Left forelimb (tissue), 1 donor: Measurements from ENCODE around the gene MINDY2.
"Not testable (repeated sequence)": the region's sequence is repeated elsewhere in the genome, so short reads cannot be mapped to it uniquely, and the experiment has no call there.

Experiments
- DNase-seq: peaks from one replicate; pipeline ENCODE4 v3.0.0-alpha.2; 2018; ENCODE audit warnings: low spot score

The MINDY2 gene

DNA sequence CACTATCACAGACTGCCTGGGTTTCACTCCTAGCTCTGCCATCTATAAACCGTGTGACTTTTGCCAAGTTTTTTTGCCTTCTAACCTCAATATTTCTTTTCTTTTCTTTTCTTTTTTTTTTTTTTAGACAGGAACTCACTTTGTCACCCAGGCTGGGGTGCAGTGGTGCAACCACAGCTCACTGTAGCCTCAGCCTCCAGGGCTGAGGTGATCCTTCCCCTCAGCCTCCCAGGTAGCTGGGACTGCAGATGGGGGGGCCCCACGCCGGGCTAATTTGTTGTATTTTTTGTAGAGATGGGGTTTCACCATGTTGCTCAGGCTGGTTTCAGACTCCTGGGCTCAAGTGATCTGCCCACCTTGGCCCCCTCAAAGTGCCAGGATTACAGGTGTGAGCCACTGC, 18.4 kb upstream of the MINDY2 start:
- no peak for DNase-seq

DNA sequence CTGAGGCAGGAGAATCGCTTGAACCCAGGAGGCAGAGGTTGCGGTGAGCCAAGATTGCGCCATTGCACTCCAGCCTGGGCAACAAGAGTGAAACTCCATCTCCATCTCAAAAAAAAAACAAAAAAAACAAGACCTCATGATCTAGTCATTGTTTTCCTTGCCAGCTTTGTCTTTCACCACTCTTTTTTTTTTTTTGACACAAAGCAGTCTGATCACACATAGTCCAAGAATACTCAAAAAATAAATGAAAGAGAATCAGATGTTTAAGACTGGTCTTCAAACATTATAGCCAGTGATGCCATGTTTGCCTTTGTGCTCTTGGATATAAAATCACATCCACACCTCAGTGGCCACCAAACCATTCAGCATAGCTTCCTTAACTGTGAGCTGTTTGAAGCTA, 15.8 kb upstream of the MINDY2 start:
- DNase-seq, result no peak

DNA sequence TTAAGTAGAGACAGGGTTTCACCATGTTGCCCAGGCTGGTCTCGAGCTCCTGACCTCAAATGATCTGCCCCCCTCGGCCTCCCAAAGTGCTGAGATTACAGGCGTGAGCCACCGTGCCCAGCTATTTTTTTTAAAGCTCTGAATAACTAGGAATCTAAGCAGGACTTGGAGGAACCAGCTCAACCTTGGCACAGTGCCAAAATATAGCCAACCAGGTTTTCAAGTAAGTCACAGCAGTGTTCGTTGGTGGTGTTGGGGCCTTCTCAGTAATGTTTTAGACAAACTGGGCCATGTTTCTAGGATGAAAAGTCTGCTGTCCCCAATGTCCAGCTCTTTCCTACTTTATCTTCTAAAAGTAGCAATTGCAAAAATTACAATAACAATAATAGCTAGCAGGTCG, 15.1 kb upstream of the MINDY2 start:
- no peak for DNase-seq

DNA sequence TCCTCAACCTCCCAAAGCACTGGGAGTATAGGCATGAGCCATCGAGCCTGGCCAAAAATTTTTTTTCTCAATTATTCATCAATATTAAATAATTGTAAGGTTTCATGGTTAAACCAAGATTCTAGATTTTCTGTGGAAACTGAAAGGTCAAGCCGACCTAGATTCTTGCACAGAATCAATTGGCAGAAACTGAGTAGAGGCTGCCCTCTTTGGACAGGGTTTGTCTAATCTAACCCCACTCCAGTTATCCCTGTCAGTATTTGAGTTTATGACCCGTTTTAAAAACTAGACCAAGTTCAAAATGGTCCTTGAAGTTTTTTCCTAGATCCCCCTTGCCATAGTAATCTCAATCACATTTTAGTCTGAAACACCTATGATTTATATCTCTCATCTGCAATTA, 13.0 kb upstream of the MINDY2 start:
- DNase-seq, result no peak

DNA sequence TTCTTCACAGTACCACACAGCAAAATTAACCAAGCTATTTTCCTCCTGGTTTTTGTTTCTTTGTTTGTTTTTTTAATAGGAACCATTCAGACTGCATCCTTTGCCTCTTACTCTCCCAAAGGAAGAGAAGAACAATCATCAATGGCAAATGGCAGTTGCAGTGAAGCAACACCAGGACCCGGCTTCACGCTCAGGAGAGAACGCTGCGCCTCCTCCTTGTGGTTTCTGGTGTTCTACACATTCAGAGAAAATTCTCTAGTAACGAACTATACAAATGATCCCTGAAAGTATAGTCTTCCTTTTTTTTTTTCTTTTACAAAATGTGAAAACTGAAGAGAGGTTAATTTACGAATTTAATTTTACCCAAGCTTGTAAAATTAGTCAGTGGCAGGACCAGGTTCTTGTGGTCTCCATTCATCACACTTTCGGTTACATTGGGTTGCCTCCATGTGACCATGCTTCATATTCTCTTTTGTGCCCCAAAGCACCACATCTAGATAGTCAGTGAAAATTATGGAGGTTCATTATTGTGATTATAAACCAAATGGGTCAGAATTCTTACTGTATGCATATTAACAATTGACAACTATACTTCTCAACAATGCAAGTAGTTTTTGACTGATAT, 10.6 kb upstream of the MINDY2 start:
- DNase-seq, result no peak

DNA sequence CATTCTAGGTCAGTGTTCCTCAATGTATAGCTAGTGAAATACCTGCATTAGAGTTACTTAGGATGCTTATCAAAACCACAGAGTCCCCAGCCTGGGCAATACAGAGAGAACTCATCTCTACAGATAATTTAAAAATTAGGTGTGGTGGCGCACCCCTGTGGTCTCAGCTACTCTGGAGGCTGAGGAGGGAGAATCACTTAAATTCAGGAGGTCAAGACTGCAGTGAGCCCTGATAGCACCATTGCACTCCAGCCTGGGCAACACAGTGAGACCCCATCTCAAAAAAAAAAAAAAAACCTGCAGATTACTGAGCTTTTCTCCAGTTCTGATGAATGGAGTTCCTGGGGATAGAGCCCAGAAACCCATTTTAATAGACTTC, 10.1 kb upstream of the MINDY2 start:
- DNase-seq, result no peak

DNA sequence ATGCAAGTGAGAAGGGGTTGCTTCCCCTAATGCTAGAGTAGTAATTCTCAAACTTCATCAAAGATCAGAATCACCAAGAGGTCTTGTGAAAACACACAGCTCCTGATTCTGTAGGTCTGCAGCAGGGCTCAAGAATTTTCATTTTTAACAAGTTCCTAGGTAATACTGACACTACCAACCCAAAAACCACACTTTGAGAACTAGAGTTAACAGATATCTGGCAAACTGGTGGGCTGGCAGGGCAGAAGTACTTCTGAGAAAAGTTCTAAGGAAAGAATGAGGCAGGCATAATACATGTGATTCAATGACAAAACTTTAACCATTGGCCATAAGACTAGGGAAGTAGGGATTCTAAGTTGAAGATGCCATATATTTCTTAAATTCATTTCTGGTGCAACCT, 8.8 kb upstream of the MINDY2 start:
- no peak for DNase-seq

DNA sequence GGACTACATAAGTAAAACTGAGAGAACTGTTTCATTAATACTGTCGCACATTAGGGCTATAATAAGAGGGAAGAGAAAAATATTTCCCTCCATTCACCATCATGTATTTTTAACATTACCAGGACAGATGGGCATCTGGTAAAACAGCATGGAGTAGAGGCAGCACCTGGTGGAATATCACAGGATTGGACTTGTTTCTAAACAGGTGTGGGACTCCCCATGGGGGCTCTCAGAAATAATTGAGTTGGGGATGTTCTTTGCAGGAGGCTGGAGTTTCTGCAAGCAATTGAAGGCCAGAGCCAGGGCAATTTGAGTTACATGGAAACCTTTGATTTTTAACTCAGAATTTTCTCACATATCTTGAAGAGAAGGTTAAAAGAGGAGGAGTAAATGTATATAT, 8.4 kb upstream of the MINDY2 start:
- no peak for DNase-seq

DNA sequence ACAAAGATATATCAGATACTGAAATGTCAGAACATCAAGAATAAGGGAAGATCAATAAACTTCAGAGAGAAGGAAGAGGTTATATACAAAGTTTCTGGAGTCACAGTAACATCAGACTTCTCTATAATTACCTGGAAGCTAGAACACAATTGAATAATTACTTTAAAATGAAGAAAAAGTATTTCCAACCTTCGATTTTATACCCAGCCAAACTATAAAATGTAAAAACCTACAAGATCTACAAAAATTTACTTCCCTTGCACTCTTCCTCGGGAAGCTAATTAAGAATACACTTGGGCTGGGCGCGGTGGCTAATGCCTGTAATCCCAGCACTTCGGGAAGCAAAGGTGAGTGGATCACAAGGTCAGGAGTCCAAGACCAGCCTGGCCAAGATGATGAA, 6.6 kb upstream of the MINDY2 start:
- DNase-seq, result no peak

DNA sequence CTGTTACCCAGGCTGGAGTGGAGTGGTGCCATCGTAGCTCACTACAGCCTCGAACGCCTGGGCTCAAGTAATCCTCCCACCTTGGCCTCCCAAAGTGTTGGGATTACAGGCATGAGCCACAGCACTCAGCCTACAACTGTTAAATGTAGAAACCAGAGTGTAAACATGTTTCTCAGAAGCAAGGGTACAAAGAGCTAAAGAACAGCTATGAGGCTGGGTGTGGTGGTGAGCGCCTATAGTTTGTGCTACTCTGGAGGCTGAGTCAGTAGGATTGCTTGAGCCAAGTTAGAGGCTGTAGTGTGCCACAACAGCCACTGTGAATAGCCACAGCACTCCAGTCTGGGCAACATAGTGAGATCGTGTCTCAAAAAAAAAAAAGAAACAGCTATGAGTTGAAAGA, 4.8 kb upstream of the MINDY2 start:
- no peak for DNase-seq

DNA sequence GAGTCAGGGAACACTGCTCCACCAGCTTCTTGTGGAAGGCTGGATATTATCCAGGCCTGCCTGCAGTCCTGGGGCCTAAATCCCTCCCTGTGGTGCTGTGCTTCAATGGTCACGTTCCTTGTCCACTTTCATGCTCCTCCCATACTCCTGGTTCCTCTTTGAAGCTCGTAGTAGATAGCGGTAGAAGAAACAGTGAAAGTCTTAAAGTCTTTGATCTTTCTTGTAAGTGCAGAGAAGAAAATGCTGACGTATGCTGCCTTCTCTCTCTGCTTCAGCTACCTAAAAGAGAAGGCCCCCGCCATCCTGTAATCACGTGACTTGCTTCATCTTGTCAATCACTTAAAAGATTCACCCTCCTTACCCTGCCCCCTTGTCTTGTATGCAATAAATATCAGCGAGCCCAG, 2.5 kb upstream of the MINDY2 start:
- not testable (repeated sequence) for DNase-seq

DNA sequence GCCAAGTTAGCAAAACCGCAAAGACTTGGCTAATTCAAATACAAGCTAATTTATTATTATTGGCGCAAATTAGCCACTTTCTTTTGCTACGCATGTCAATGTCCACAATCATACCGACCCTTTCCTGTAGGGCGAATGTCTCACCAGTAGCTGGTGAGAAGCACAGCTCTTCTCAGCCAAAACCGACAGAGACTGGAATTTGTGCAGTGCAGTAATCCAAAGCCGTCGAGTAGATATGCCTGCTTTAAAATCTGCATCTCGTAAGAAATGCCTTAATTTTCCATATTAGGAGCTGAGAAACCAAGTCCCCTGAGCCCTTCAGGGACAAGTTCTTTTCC, 614 bp upstream of the MINDY2 start:
- no peak for DNase-seq

DNA sequence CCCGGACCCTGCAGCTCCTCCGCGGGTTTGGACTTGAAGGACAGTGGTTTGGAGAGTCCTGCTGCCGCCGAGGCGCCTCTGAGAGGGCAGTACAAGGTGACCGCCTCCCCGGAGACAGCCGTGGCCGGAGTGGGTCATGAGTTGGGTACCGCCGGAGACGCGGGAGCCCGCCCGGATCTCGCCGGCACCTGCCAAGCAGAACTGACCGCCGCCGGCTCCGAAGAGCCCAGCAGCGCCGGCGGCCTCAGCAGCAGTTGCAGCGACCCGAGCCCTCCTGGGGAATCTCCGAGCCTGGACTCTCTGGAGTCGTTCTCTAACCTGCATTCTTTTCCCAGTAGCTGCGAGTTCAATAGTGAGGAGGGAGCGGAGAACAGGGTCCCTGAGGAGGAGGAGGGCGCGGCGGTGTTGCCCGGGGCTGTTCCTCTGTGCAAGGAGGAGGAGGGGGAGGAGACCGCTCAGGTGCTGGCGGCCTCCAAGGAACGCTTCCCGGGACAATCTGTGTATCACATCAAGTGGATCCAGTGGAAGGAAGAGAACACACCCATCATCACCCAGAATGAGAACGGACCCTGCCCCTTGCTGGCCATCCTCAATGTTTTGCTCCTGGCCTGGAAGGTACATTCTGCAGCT, 634 bp downstream of the MINDY2 start:
- DNase-seq, result peak; percentile 68

DNA sequence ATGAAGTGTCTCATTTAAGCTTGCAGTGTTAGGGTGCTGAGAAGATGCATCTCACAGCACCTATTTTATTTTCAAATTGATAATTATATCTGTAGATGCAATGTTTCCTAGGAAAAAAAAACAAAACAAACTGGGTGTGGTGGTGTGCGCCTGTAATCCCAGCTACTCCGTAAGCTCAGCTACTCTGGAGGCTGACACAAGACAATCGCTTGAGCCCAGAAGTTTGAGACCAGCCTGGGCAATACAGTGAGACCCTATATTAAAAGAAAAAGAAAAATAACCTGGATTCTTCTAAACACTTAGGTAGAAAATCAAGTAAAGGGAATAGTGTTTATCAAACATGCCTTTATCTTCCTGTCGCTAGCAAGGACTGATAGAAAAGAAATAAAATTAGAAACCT, 1.9 kb downstream of the MINDY2 start:
- DNase-seq, result no peak

DNA sequence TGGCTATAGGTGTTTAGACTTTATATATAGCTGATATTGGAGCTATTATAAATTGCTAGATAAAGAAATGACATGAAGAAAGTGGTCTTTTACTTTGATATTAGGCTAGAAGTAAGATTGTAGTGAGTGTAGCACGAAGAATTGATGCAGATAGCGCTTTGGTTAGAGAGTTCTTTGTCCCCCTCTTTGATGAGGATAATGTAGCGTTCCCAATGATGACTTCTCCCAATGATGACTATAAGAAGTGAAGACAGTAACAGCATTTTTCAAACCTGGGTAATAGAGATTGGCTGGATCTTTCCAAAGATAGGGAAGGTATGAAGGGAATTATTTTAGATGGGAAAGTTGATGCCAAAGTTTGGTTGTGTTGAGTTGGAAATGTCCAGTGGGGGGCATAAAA, 4.3 kb downstream of the MINDY2 start:
- no peak for DNase-seq

DNA sequence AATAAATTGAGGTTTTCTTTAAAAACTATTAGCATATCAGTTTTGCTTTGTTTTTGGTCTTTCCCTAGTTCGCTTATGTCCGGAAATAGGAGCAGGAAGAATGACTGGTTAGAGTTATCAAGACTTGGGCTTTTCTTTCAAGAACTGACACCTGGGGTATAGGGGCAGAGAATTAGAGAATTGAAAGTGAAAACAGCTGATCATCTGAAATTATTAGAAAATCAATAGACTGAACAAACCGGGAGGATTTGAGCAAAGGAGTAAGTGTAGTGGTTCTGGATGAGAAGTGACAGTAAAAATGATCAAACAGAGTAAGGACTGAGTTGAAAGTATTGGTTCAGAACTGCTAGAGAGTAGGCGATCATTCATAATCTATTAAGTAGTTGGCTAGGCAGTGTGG, 6.0 kb downstream of the MINDY2 start:
- DNase-seq, result no peak

DNA sequence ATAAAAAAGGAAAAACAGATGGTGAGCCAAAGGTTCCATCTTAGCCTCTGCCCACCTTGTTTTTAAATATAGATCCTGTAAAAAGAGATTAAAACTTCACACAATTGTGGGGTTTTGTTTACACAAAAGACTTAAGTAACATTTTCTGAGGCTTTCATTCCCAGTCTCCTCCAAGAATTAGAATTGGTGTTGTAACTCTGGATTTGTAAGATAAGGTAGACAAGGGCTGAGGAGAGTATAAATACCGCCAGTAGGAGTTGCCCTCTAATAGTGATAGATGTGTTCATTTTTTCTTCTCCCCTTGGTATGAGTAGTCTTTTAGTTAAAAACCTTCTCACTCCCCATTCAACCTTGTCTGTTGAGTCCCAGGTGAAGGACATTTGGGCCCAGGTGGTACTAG, 8.5 kb downstream of the MINDY2 start:
- no peak for DNase-seq

DNA sequence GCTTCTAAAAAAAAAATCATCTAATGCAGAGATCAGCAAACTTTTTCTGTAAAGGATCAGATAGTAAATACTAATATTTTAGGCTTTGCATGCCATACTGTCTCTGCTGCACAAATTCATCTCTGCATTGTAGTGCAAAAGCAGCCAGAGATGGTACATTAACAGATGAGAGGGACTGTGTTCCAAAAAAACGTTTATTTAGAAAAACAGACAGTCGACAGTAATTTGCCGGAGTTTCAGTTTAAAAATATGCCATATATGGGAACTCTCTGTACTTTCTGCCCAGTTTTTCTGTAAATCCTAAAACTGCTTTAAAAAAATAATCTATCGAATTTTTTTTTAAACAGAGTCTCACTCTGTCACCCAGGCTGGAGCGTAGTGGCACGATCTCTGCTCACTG, 14.3 kb downstream of the MINDY2 start:
- no peak for DNase-seq

DNA sequence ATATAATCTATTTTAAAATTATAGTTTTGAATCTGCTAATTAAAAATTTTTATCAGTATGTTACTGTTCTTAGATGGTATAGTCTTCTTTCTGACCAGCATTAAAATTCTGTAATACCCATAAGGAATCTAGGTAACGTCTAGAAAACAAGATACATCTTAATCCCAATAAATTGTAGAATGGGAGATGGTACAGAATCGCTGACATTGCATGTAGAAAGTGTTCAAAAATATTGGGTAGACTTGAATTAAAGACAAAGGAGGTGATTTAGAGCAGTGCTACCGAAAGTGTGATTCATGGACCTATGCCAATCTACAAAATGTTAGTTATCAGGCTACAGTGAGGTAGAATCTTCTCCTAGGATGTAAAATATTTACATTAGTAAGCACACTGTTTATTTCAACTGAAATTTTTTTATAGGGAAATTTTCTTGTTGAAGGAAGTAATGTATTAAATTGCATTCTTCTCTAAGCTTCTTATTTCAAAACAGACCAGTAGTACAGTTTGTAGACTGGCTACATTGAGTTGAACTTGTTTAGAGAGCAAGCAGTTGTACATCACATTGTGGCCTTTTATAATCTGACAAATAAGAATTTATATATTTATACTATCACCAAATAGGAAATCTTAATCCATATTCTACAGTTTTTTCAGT, 17.1 kb downstream of the MINDY2 start:
- no peak for DNase-seq

DNA sequence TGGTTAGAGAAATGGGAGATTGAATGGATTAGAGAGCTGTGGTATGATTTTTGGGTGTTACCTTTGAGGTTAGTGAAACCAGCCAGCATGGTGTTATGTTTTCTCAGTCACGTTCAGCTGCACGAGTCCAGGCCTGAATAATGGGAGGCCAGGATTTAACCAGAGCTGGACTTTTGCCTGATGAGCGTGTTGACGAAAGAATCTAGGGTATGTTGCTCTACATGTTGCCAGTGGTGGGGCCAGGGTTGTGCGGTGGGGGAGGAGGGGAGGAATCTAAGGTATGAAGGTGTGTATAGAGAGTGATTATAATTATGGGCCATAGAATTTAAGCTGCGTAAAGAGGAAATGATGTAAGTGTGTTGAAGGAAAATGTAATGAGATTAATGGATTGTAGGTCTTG, 22.8 kb downstream of the MINDY2 start:
- no peak for DNase-seq

DNA sequence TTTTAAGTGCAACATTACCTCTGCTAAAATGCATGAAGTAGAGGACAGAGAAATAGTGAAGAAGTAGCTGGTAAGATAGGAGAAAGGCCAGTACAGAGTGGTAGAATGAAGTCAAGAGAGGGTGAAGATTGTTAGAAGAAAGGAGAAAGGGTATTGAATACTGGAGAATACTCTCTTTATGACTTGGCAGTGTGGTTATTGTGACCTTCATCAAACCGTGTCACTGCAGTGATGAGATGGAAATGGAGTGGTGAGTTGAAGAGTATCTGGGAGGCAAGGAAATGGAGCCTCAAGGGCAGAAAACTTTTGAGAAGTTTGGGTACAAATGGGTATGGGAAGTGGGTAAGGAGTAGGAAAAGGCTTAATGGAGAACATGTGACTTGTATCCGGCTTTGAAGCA, 24.7 kb downstream of the MINDY2 start:
- DNase-seq, result no peak

DNA sequence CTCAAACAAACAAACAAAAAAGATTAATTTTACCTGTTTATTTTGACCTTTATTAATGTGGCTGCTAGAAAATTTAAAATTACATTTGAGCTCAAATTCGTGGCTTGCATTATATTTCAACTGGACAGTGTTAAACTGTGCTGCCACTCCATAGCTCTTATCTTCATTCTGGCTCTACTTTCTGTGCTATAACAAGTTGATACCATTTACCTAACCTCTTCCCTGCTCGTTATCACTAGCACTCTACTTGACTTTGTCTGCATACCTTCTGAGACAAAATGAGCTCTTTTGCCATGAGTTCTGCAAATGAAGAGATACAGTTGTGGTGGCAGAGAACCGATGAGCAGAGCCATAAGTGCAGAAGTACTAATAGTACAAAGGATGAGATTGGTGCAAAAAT, 26.4 kb downstream of the MINDY2 start:
- DNase-seq, result no peak

DNA sequence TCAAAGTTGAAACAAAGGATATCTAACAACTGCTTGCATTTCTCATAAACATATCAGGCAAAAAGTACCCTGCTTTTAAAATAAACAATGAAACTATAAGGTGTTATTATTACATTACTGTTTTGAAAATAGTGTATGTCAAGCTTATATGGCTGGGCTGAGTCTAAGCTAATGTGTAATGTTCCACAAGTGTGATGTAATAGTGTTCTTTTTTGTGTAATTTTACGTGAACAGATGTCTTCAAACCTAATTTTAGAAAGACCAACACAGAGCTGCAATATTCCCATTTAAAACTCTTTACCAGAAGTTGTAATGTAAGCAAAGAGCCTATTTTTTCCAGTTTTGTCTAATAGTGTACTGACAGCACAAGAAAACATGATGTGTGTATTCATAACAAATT, 34.0 kb downstream of the MINDY2 start:
- DNase-seq, result no peak

DNA sequence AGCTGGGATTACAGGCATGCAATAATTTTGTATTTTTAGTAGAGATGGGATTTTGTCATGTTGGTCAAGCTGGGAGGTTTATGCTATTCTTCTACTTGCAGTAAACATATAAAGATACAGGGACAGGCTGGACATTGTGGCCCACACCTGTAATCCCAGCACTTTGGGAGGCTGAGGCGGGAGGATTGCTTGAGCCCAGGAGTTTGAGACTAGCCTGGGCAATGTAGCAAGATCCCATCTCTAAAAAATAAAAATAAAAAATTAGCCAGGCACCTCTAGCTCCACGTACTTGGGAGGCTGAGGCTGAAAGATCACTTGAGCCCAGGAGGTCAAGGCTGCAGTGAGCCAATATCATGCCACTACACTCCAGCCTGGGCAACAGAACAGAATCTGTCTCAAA, 52.2 kb downstream of the MINDY2 start:
- not testable (repeated sequence) for DNase-seq
